HepG2 (cell line): Measurements from ENCODE around the gene STOML3. TPM values are rescaled to one million over a fixed set of nuclear protein-coding genes. Genes with fewer than 3 reads are reported as not detected.

ENCODE experiments used
- PHF20 ChIP-seq: sonication (generic); formaldehyde crosslinking; IDR thresholded peaks from 2 replicates; pipeline ENCODE4 v1.5.0; 2020; ENCODE audit warnings: mild to moderate bottlenecking, missing genetic modification reagents
- SRY ChIP-seq: sonication (generic); formaldehyde crosslinking; IDR thresholded peaks from 2 replicates; pipeline ENCODE4 v1.8.0; 2022; ENCODE audit warnings: mild to moderate bottlenecking, missing genetic modification reagents
- TIGD3 ChIP-seq: sonication (generic); formaldehyde crosslinking; IDR thresholded peaks from 2 replicates; pipeline ENCODE4 v1.5.1; 2020; ENCODE audit warnings: mild to moderate bottlenecking, missing genetic modification reagents, borderline replicate concordance
- ZC3H4 ChIP-seq: sonication (generic); formaldehyde crosslinking; IDR thresholded peaks from 2 replicates; pipeline ENCODE4 v1.4.0; 2020; ENCODE audit warnings: missing genetic modification reagents, borderline replicate concordance
- ZMYM2 ChIP-seq: sonication (generic); formaldehyde crosslinking; IDR thresholded peaks from 2 replicates; pipeline ENCODE4 v1.8.0; 2022; ENCODE audit warnings: mild to moderate bottlenecking, missing genetic modification reagents
- ZNF101 ChIP-seq: sonication (generic); formaldehyde crosslinking; IDR thresholded peaks from 2 replicates; pipeline ENCODE4 v1.4.0; 2020; ENCODE audit warnings: mild to moderate bottlenecking, low read depth, missing genetic modification reagents, borderline replicate concordance
- ZNF317 ChIP-seq: sonication (generic); formaldehyde crosslinking; IDR thresholded peaks from 2 replicates; pipeline ENCODE4 v1.5.0; 2020; ENCODE audit warnings: mild to moderate bottlenecking, missing genetic modification reagents
- ZNF329 ChIP-seq: sonication (generic); formaldehyde crosslinking; IDR thresholded peaks from 2 replicates; pipeline ENCODE4 v1.9.0; 2021; ENCODE audit warnings: low read depth, mild to moderate bottlenecking, missing genetic modification reagents
- ZNF7 ChIP-seq: IDR thresholded peaks from 2 replicates; pipeline ENCODE4 v1.6.1; 2016; ENCODE audit warnings: missing biosample characterization, missing genetic modification reagents
- ZNF709 ChIP-seq: sonication (generic); formaldehyde crosslinking; IDR thresholded peaks from 2 replicates; pipeline ENCODE4 v1.5.0; 2020; ENCODE audit warnings: mild to moderate bottlenecking, missing genetic modification reagents
- ZNF792 ChIP-seq: IDR thresholded peaks from 2 replicates; pipeline ENCODE4 v1.6.1; 2016
- ZSCAN9 ChIP-seq: IDR thresholded peaks from 2 replicates; pipeline ENCODE4 v1.6.1; 2016; ENCODE audit warnings: borderline replicate concordance
- polyA plus RNA-seq, 8 experiments: library from polyadenylated mRNA; depleted of rRNA in 3 of 8; stranded (reverse) in 7 of 8; unstranded in 1 of 8; fragments of >200 nt; fragmentation: Illumina TruSeq in 4 of 8; extraction: Trizol in 4 of 8; gene quantifications; 2 replicates each; pipeline versions ENCODE4 v1.2.1 to v1.2.3, GENCODE V29; 2011 to 2016; ENCODE audit warnings: low read depth in 4 of 8, missing spikeins in 1 of 8, mixed read lengths in 1 of 8; ENCODE audit not compliant: insufficient read depth in 1 of 8
- total RNA-seq, 5 experiments: library from RNA; depleted of rRNA; stranded (reverse); fragments of >200 nt; fragmentation: Illumina TruSeq; extraction: Trizol; gene quantifications; 2 replicates each; pipeline ENCODE4 v1.2.3, GENCODE V29; 2016; ENCODE audit warnings: low read depth in 1 of 5
- TF ChIP-seq, protein P1 (sequence below): fragments of 450-650 bp; IDR thresholded peaks from 2 replicates; pipeline ENCODE4 v1.6.1; 2017; ENCODE audit warnings: mild to moderate bottlenecking
- TF ChIP-seq, protein P2 (sequence below): sonication (generic); formaldehyde crosslinking; IDR thresholded peaks from 2 replicates; pipeline ENCODE4 v1.5.0; 2020; ENCODE audit warnings: missing genetic modification reagents, mild to moderate bottlenecking, borderline replicate concordance
- TF ChIP-seq, protein P3 (sequence below): IDR thresholded peaks from 2 replicates; pipeline ENCODE4 v1.6.1; 2016; ENCODE audit warnings: missing compliant biosample characterization, missing genetic modification reagents, borderline replicate concordance
- TF ChIP-seq, protein P4 (sequence below): sonication (generic); formaldehyde crosslinking; IDR thresholded peaks from 2 replicates; pipeline ENCODE4 v1.9.0; 2022; ENCODE audit warnings: low read depth, missing genetic modification reagents
- TF ChIP-seq, protein P5 (sequence below): sonication (generic); formaldehyde crosslinking; IDR thresholded peaks from 2 replicates; pipeline ENCODE4 v1.5.0; 2020; ENCODE audit warnings: mild to moderate bottlenecking, missing genetic modification reagents

Gene STOML3
- total and polyA plus RNA-seq, 2 of the 13 experiments (the other 11 are each of a cell fraction or from before 2014, with no cell fraction given) = not detected

DNA sequence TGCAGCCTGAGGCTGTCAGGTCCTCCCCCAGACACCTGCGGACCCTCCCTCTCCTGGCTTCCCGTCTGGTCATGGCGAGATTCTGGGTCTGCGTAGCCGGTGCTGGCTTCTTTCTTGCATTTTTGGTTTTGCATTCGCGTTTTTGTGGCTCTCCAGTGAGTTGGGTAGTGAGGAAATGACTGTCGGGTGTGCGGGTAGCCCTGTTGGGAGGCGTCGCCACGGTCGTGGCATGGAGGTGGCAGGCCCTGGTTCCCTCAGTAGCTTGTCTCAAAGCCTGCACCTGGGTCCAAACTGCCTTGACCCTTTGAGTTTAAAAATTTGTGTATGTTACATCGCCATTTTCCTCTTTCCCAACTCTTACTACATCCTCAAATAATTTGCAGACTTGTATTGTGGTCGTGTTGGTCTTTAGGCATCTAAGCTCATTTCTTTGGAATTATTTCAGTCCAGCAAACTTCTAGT is 48.0 kb upstream of the STOML3 start (continued):
- TF ChIP-seq, protein P1, sequence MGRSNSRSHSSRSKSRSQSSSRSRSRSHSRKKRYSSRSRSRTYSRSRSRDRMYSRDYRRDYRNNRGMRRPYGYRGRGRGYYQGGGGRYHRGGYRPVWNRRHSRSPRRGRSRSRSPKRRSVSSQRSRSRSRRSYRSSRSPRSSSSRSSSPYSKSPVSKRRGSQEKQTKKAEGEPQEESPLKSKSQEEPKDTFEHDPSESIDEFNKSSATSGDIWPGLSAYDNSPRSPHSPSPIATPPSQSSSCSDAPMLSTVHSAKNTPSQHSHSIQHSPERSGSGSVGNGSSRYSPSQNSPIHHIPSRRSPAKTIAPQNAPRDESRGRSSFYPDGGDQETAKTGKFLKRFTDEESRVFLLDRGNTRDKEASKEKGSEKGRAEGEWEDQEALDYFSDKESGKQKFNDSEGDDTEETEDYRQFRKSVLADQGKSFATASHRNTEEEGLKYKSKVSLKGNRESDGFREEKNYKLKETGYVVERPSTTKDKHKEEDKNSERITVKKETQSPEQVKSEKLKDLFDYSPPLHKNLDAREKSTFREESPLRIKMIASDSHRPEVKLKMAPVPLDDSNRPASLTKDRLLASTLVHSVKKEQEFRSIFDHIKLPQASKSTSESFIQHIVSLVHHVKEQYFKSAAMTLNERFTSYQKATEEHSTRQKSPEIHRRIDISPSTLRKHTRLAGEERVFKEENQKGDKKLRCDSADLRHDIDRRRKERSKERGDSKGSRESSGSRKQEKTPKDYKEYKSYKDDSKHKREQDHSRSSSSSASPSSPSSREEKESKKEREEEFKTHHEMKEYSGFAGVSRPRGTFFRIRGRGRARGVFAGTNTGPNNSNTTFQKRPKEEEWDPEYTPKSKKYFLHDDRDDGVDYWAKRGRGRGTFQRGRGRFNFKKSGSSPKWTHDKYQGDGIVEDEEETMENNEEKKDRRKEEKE = no peak
- no peak for TF ChIP-seq ZMYM2 (CRISPR knock-in tag)
- TF ChIP-seq, protein P2, sequence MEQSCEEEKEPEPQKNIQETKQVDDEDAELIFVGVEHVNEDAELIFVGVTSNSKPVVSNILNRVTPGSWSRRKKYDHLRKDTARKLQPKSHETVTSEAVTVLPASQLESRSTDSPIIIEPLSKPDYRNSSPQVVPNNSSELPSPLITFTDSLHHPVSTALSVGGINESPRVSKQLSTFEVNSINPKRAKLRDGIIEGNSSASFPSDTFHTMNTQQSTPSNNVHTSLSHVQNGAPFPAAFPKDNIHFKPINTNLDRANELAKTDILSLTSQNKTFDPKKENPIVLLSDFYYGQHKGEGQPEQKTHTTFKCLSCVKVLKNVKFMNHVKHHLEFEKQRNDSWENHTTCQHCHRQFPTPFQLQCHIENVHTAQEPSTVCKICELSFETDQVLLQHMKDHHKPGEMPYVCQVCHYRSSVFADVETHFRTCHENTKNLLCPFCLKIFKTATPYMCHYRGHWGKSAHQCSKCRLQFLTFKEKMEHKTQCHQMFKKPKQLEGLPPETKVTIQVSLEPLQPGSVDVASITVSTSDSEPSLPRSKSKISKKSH (CRISPR knock-in tag) = peak; percentile 71; the same call in 1 of the 2 replicates
- TF ChIP-seq, protein P3, sequence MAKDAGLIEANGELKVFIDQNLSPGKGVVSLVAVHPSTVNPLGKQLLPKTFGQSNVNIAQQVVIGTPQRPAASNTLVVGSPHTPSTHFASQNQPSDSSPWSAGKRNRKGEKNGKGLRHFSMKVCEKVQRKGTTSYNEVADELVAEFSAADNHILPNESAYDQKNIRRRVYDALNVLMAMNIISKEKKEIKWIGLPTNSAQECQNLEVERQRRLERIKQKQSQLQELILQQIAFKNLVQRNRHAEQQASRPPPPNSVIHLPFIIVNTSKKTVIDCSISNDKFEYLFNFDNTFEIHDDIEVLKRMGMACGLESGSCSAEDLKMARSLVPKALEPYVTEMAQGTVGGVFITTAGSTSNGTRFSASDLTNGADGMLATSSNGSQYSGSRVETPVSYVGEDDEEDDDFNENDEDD = no peak
- 0 out of 2 replicates have a peak, but pooled peaks have one; percentile 20 for TF ChIP-seq TIGD3 (CRISPR knock-in tag)
- 0 out of 2 replicates have a peak, but pooled peaks have one; percentile 7 for TF ChIP-seq ZNF317 (CRISPR knock-in tag)
- TF ChIP-seq ZNF101 = no peak
- TF ChIP-seq ZNF709 (CRISPR knock-in tag) = 0 out of 2 replicates have a peak, but pooled peaks have one; percentile 14
- peak; percentile 4; the same call in 1 of the 2 replicates for TF ChIP-seq PHF20 (CRISPR knock-in tag)
- TF ChIP-seq, protein P4, sequence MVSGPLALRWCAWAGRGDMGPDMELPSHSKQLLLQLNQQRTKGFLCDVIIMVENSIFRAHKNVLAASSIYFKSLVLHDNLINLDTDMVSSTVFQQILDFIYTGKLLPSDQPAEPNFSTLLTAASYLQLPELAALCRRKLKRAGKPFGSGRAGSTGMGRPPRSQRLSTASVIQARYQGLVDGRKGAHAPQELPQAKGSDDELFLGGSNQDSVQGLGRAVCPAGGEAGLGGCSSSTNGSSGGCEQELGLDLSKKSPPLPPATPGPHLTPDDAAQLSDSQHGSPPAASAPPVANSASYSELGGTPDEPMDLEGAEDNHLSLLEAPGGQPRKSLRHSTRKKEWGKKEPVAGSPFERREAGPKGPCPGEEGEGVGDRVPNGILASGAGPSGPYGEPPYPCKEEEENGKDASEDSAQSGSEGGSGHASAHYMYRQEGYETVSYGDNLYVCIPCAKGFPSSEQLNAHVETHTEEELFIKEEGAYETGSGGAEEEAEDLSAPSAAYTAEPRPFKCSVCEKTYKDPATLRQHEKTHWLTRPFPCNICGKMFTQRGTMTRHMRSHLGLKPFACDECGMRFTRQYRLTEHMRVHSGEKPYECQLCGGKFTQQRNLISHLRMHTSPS (CRISPR knock-in tag) = 0 out of 2 replicates have a peak, but pooled peaks have one; percentile 12
- TF ChIP-seq SRY (CRISPR knock-in tag) = peak; percentile 44; the same call in 1 of the 2 replicates
- 0 out of 2 replicates have a peak, but pooled peaks have one; percentile 39 for TF ChIP-seq ZNF329 (CRISPR knock-in tag)
- peak; percentile 45; the same call in 1 of the 2 replicates for TF ChIP-seq ZC3H4 (CRISPR knock-in tag)
- TF ChIP-seq ZSCAN9 = no peak
- TF ChIP-seq ZNF792 = 0 out of 2 replicates have a peak, but pooled peaks have one; percentile 49
- peak; percentile 32; the same call in 1 of the 2 replicates for TF ChIP-seq ZNF7
- TF ChIP-seq, protein P5, sequence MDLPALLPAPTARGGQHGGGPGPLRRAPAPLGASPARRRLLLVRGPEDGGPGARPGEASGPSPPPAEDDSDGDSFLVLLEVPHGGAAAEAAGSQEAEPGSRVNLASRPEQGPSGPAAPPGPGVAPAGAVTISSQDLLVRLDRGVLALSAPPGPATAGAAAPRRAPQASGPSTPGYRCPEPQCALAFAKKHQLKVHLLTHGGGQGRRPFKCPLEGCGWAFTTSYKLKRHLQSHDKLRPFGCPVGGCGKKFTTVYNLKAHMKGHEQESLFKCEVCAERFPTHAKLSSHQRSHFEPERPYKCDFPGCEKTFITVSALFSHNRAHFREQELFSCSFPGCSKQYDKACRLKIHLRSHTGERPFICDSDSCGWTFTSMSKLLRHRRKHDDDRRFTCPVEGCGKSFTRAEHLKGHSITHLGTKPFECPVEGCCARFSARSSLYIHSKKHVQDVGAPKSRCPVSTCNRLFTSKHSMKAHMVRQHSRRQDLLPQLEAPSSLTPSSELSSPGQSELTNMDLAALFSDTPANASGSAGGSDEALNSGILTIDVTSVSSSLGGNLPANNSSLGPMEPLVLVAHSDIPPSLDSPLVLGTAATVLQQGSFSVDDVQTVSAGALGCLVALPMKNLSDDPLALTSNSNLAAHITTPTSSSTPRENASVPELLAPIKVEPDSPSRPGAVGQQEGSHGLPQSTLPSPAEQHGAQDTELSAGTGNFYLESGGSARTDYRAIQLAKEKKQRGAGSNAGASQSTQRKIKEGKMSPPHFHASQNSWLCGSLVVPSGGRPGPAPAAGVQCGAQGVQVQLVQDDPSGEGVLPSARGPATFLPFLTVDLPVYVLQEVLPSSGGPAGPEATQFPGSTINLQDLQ (CRISPR knock-in tag) = peak; percentile 41; the same call in 1 of the 2 replicates
